OCI-LY1 (cell line): Measurements from ENCODE around the gene STK17B.
A peak's percentile ranks its signal among the peaks of the same experiment; 100 is the strongest.

ENCODE experiments used
- H2AFZ ChIP-seq: fragments of 200-600 bp; sonication (generic), shearing (Covaris generic); 2 replicates; pipeline ENCODE4 v1.6.0; 2014; ENCODE audit warnings: antibody characterized with exemption, mild to moderate bottlenecking, low read length
- H3F3A ChIP-seq: fragments of 200-600 bp; sonication (generic), shearing (Covaris generic); 2 replicates; pipeline ENCODE4 v1.6.0; 2014; ENCODE audit warnings: mild to moderate bottlenecking, antibody characterized with exemption, low read length, moderate library complexity; ENCODE audit not compliant: insufficient read depth
- H3K27ac ChIP-seq: fragments of 200-600 bp; sonication (generic); 2 replicates; pipeline ENCODE4 v1.5.1; 2014; ENCODE audit warnings: low read length, mixed run types, mild to moderate bottlenecking, low read depth; ENCODE audit not compliant: poor library complexity, severe bottlenecking
- H3K27me3 ChIP-seq: fragments of 200-600 bp; sonication (generic); 2 replicates; pipeline ENCODE4 v1.6.0; 2014; ENCODE audit warnings: antibody characterized with exemption, mild to moderate bottlenecking, low read length, moderate library complexity; ENCODE audit not compliant: insufficient read depth
- H3K36me3 ChIP-seq: fragments of 200-600 bp; sonication (generic); 2 replicates; pipeline ENCODE4 v1.6.1; 2014; ENCODE audit warnings: mild to moderate bottlenecking, antibody characterized with exemption, low read length, moderate library complexity, mixed read lengths; ENCODE audit not compliant: insufficient read depth
- H3K4me1 ChIP-seq: fragments of 200-600 bp; sonication (generic); 2 replicates; pipeline ENCODE4 v1.5.1; 2014; ENCODE audit warnings: mild to moderate bottlenecking, low read length, moderate library complexity; ENCODE audit not compliant: insufficient read depth, severe bottlenecking
- H3K4me2 ChIP-seq: fragments of 200-600 bp; sonication (generic), shearing (Covaris generic); 2 replicates; pipeline ENCODE4 v1.6.1; 2014; ENCODE audit warnings: low read length
- H3K4me3 ChIP-seq: fragments of 200-600 bp; sonication (generic); 2 replicates; pipeline ENCODE4 v1.5.1; 2014; ENCODE audit warnings: low read length, low read depth, mild to moderate bottlenecking, mixed read lengths; ENCODE audit not compliant: poor library complexity, severe bottlenecking
- H3K79me2 ChIP-seq: fragments of 200-600 bp; shearing (Covaris generic); 2 replicates; pipeline ENCODE4 v1.6.1; 2016; ENCODE audit warnings: mixed run types, low read length, mixed read lengths; ENCODE audit not compliant: insufficient read depth
- H3K9ac ChIP-seq: fragments of 200-600 bp; sonication (generic), shearing (Covaris generic); 2 replicates; pipeline ENCODE4 v1.6.1; 2014; ENCODE audit warnings: mild to moderate bottlenecking, low read length, mixed read lengths
- H3K9me2 ChIP-seq: fragments of 200-600 bp; sonication (generic), shearing (Covaris generic); 2 replicates; pipeline ENCODE4 v1.6.1; 2014; ENCODE audit warnings: low read depth, mild to moderate bottlenecking, low read length, mixed read lengths
- H3K9me3 ChIP-seq: fragments of 200-600 bp; shearing (Covaris generic); 2 replicates; pipeline ENCODE4 v1.6.1; 2014; ENCODE audit warnings: low read length, mixed read lengths
- H4K20me1 ChIP-seq: fragments of 200-600 bp; sonication (generic), shearing (Covaris generic); 2 replicates; pipeline ENCODE4 v1.6.0; 2016; ENCODE audit warnings: mild to moderate bottlenecking, low read length; ENCODE audit not compliant: insufficient read depth
- EZH2 ChIP-seq: fragments of 200-600 bp; sonication (generic), shearing (Covaris generic); IDR thresholded peaks from 2 replicates; pipeline ENCODE4 v1.8.0; 2017; ENCODE audit warnings: borderline replicate concordance, mixed run types, mild to moderate bottlenecking, antibody characterized with exemption, low read length, moderate library complexity, mixed read lengths
- TF ChIP-seq, protein P1 (sequence below): fragments of 200-600 bp; sonication (generic), shearing (Covaris generic); IDR thresholded peaks from 2 replicates; pipeline ENCODE4 v1.5.1; 2017; ENCODE audit warnings: mild to moderate bottlenecking, antibody characterized with exemption, low read length, moderate library complexity, mixed read lengths

The STK17B gene

DNA sequence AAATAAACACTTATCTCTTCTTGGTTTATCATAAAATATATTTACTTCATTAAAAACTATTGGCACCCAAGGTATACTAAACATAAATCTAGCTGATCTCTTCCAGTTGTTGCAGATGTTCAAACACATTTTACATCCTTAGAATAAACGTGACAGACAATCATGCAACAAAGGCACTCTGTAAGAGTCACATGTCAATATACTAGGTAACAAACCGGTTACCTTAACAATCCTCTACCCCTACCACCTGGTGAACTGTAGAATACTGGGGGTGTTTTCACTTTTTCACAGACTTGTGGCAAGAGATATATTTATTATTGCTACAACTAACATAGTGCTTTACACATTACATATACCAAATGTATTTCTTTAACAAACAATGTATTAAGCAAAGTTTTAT, 15.8 kb downstream of the STK17B start:
- H3K9ac ChIP-seq = no peak overlapping the region
- H2AFZ ChIP-seq = no peak overlapping the region
- H3K27ac ChIP-seq = no peak overlapping the region
- H3K79me2 ChIP-seq = peaks cover 79% of the 10 kb centered on the region
- H4K20me1 ChIP-seq = no peaks in the 10 kb centered on the region
- no peak overlapping the region for H3K4me3 ChIP-seq
- peaks cover 98% of the 10 kb centered on the region for H3K36me3 ChIP-seq
- TF ChIP-seq, protein P1, sequence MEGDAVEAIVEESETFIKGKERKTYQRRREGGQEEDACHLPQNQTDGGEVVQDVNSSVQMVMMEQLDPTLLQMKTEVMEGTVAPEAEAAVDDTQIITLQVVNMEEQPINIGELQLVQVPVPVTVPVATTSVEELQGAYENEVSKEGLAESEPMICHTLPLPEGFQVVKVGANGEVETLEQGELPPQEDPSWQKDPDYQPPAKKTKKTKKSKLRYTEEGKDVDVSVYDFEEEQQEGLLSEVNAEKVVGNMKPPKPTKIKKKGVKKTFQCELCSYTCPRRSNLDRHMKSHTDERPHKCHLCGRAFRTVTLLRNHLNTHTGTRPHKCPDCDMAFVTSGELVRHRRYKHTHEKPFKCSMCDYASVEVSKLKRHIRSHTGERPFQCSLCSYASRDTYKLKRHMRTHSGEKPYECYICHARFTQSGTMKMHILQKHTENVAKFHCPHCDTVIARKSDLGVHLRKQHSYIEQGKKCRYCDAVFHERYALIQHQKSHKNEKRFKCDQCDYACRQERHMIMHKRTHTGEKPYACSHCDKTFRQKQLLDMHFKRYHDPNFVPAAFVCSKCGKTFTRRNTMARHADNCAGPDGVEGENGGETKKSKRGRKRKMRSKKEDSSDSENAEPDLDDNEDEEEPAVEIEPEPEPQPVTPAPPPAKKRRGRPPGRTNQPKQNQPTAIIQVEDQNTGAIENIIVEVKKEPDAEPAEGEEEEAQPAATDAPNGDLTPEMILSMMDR = no peak
- no peak for TF ChIP-seq EZH2
- H3K4me1 ChIP-seq = peaks cover 33% of the 10 kb centered on the region
- H3K9me2 ChIP-seq = no peaks in the 10 kb centered on the region
- no peaks in the 10 kb centered on the region for H3K9me3 ChIP-seq
- no peaks in the 10 kb centered on the region for H3K27me3 ChIP-seq
- H3F3A ChIP-seq = 0 out of 2 replicates have a peak, but pooled peaks cover 4% of the 10 kb centered on the region
- no peak overlapping the region for H3K4me2 ChIP-seq

DNA sequence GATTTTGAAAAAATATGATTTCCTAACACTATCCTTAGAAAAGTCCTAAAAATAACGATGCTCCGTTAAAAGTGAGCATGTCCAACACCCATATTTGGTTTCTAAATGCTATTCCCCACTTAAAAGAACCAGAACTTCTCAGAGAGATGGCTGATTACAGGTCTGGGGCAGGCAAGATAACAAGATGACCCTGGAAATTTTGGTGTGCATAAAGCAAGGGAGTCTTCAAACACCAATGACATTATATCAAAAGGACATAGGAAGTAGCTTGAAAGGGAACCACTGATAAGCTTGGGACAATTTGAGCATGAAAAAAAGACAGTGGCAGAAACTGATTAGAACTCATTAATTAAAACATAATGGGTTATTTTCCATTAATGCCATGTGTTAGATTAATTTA, 17.9 kb downstream of the STK17B start:
- no peaks in the 10 kb centered on the region; the same call in 1 of the 2 replicates for H3F3A ChIP-seq
- H3K27me3 ChIP-seq = no peaks in the 10 kb centered on the region
- no peak overlapping the region for H3K27ac ChIP-seq
- H3K36me3 ChIP-seq = peaks cover 100% of the 10 kb centered on the region
- peaks cover 65% of the 10 kb centered on the region for H3K79me2 ChIP-seq
- no peak overlapping the region for H3K4me3 ChIP-seq
- H3K9ac ChIP-seq = no peak overlapping the region
- H3K4me2 ChIP-seq = no peak overlapping the region
- no peaks in the 10 kb centered on the region for H3K9me2 ChIP-seq
- no peak overlapping the region for H2AFZ ChIP-seq
- H4K20me1 ChIP-seq = no peaks in the 10 kb centered on the region
- peaks cover 20% of the 10 kb centered on the region for H3K4me1 ChIP-seq
- no peak for TF ChIP-seq EZH2
- TF ChIP-seq, protein P1 = no peak
- no peaks in the 10 kb centered on the region for H3K9me3 ChIP-seq

DNA sequence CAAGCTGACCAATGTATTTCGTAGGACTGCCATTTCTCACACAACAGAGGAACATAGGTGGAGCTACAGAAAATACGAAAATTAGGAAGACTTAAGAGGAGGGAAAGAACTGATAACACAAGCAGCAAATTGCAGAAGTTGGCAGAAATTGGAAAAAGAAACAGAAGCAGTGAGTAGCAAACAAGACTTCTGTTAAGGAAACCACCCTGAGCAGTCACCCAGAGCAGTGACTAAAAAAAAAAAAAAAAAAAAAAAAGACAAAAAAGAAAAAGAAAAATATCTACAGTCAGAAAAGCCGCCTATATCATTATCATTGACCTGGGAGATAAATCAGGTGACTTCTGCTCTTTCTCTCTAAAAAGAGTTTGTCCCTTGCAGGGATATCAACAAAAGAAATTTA, 21.4 kb downstream of the STK17B start:
- H3K4me3 ChIP-seq = no peak overlapping the region
- no peaks in the 10 kb centered on the region for H3K9me2 ChIP-seq
- H3K36me3 ChIP-seq = peaks cover 98% of the 10 kb centered on the region
- peaks cover 19% of the 10 kb centered on the region for H3K4me1 ChIP-seq
- H3K27ac ChIP-seq = peak overlapping the region; percentile 50
- H3K4me2 ChIP-seq = no peak overlapping the region
- H3K27me3 ChIP-seq = no peaks in the 10 kb centered on the region
- H2AFZ ChIP-seq = no peak overlapping the region
- no peaks in the 10 kb centered on the region for H4K20me1 ChIP-seq
- no peak overlapping the region for H3K9ac ChIP-seq
- peaks cover 39% of the 10 kb centered on the region for H3K79me2 ChIP-seq
- H3F3A ChIP-seq = no peaks in the 10 kb centered on the region; the same call in none of the 2 replicates
- TF ChIP-seq, protein P1 = no peak
- no peak for TF ChIP-seq EZH2
- no peaks in the 10 kb centered on the region for H3K9me3 ChIP-seq
